Muscle of arm (tissue), 12 donors: ENCODE data around the gene KMT2A. TPM values are rescaled to one million over a fixed set of nuclear protein-coding genes. Genes with fewer than 3 reads are reported as not detected.

ENCODE experiments used
- polyA plus RNA-seq, 12 donors: library from polyadenylated mRNA; unstranded; fragments of 120-200 nt; gene quantifications; one replicate each; pipeline ENCODE4 v1.2.1, GENCODE V29; 2013; ENCODE audit not compliant: insufficient read length in 12 of 12

KMT2A gene
- polyA plus RNA-seq, 12 donors, result 25.3 to 45.7 (median 29.7) TPM; not detected in 1

Other genes starting within 250 kb of the KMT2A start
- 10 to 100 TPM in 1 of 12 donors, 1 to 10 TPM in 10, not detected in 1; 1.7 to 15.5 (median 3.0) TPM for gene JAML, start 211.5 kb upstream of the KMT2A start, polyA plus RNA-seq
- 1 to 10 TPM in 5 of 12 donors, under 1 TPM in 6, not detected in 1; 0.49 to 5.2 (median 0.89) TPM for gene MPZL3, start 184.1 kb upstream of the KMT2A start, polyA plus RNA-seq
- gene MPZL2, start 172.2 kb upstream of the KMT2A start, polyA plus RNA-seq, result 10 to 100 TPM in 3 of 12 donors, 1 to 10 TPM in 5, under 1 TPM in 3, not detected in 1; 0.47 to 37.8 (median 1.6) TPM
- 1 to 10 TPM in 3 of 12 donors, under 1 TPM in 7, not detected in 2; 0.32 to 9.9 (median 0.56) TPM for gene CD3E, start 131.8 kb upstream of the KMT2A start, polyA plus RNA-seq
- gene CD3D, start 93.8 kb upstream of the KMT2A start, polyA plus RNA-seq, result 1 to 10 TPM in 2 of 12 donors, under 1 TPM in 3, not detected in 7; 0.41 to 4.4 (median 0.82) TPM
- 1 to 10 TPM in 1 of 12 donors, under 1 TPM in 6, not detected in 5; 0.07 to 2.3 (median 0.26) TPM for gene CD3G, start 92.1 kb upstream of the KMT2A start, polyA plus RNA-seq
- 100 to 1,000 TPM in 1 of 12 donors, 10 to 100 TPM in 11; 20.3 to 160 (median 25.9) TPM for gene UBE4A, start 76.9 kb upstream of the KMT2A start, polyA plus RNA-seq
- 100 to 1,000 TPM in 11 of 12 donors, not detected in 1; 296 to 410 (median 345) TPM for gene ATP5MG, start 34.9 kb upstream of the KMT2A start, polyA plus RNA-seq
- gene TTC36, start 91.0 kb downstream of the KMT2A start, polyA plus RNA-seq, result 1 to 10 TPM in 9 of 12 donors, under 1 TPM in 1, not detected in 2; 0.76 to 3.9 (median 1.7) TPM
- 10 to 100 TPM in 11 of 12 donors, not detected in 1; 12.7 to 24.3 (median 18.6) TPM for gene TMEM25, start 94.7 kb downstream of the KMT2A start, polyA plus RNA-seq
- gene IFT46, start 129.4 kb downstream of the KMT2A start, polyA plus RNA-seq, result 10 to 100 TPM in 10 of 12 donors, 1 to 10 TPM in 1, not detected in 1; 9.2 to 31.6 (median 19.5) TPM
- 100 to 1,000 TPM in 11 of 12 donors, not detected in 1; 106 to 189 (median 141) TPM for gene ARCN1, start 135.9 kb downstream of the KMT2A start, polyA plus RNA-seq
- gene PHLDB1, start 171.1 kb downstream of the KMT2A start, polyA plus RNA-seq, result 10 to 100 TPM in 11 of 12 donors, not detected in 1; 64.0 to 97.0 (median 77.5) TPM
- gene TREH, start 243.2 kb downstream of the KMT2A start, polyA plus RNA-seq, result under 1 TPM in 7 of 12 donors, not detected in 5; 0.12 to 0.57 (median 0.26) TPM